CMK (cell line): ENCODE measurements around the gene BACH2.
"Not testable (repeated sequence)": the region's sequence is repeated elsewhere in the genome, so short reads cannot be mapped to it uniquely, and the experiment has no call there.

Source experiments
- DNase-seq: peaks from one replicate; pipeline ENCODE4 v3.0.0-alpha.2; 2010; ENCODE audit warnings: low read depth

BACH2 gene

DNA sequence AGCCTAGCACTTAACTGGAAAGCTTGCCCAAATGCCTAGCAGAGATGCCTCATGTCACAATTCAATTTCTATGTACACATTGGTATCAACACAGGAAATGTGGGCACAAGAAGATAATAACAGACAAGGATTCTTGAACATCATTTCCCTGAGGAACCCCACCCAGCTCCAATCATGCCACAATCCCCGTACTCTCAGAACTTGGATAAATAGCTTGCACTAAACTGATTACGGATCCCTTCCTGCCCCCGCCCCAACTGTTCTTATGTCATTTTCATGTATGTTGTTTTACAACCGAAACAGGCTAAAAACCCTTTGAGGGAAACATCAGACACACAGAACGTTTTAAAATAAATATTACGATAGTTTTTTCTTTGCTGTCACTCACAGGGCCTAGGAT lies 87.1 kb downstream of the BACH2 start:
- DNase-seq = no peak

DNA sequence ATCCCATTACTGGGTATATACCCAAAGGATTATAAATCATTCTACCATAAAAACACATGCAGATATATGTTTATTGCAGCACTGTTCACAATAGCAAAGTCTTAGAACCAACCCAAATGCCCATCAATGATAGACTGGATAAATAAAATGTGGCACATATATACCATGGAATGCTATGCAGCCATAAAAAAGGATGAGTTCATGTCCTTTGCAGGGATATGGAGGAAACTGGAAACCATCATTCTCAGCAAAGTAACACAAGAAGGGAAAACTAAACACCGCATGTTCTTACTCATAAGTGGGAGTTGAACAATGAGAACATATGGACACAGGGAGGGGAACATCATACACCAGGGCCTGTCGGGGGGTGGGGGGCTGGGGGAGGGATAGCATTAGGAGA lies 88.0 kb downstream of the BACH2 start:
- not testable (repeated sequence) for DNase-seq

DNA sequence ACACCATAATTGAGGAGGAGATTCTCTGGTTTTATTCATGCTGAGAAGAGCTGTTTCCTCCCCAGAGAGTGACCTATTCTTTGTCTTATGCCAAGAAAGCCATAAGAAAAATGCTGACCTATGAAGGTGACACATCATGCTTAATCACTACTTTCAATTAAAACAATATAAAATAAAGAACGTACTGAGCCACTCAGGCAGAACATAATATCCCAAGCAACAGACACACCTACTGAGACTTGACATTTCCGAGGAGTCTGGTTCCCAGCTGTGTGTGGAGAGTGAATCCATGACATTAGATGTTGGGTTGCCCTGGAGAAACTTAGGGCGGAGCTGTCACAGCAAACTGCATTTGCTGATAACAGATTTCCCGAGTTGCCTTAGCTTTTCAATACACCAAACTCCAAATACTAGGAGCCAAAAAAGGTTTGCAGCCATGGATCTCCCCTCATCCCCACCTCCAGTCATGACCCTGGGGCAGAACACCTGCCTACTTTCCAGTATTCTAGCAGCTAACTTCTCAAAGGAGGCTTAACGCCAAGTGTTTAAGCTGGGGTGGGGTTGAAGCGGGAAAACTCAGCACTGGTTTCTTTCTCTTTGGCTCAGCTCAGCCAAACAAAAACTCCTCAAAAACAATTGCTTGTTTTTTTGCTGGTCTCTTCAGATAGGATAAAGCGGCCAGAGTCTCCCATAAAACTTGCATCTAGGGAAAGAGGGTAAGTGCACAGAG lies 92.2 kb downstream of the BACH2 start:
- no peak for DNase-seq

DNA sequence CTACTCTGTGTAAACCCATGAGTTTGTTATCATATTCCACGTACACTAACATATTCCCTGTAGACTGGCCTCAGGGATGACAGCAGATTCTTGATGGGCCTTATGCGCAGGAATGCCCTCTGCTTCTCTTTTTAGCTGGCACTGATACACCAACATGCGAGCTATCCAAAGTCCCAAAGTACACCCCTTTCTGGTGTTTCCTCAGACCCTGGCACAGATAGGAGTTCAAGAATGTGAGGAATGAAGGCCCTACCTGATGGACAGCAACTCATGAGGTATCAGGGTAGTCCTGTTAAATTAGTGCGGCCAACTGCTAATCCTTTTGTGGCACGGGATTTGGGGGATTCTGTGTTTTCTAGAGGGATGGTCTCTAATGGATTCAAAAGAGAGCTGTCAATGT lies 93.0 kb downstream of the BACH2 start:
- DNase-seq = no peak

DNA sequence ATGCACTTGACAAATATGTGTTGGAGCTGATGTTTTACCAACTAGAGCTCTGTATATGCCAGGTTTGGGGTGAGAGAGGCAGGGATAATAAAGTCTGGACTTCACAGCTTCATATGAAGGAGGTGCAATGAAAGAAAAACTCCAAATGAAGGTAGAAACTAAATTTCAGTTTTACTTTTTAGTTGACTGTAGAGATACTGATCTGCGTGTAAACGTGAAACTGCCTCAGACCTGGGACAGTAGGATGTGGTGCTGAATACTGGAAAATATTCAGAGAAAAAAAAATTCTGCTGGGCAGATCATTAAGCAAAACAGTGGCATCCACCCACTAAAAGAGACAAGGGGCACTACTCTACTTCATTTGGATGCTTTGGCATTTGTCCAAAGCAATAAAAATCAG lies 94.5 kb downstream of the BACH2 start:
- DNase-seq = no peak

DNA sequence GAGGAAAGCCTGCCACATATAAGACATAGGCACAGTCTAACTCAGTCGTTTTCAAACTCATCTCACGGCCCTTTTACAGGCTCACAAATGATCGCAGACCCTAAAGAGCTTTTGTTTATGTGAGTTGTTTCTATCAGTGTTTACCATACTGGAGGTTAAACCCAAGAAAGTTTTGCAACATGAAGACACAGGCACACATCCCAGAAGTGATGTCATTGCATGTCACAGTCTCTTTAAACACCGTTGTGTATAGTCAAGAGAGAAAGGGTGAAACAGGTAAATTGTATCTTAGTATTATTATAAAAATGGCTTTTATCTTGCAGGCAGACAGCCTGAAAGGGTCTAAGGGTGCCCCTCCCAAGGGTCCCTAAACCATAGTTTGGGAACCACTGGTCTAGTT lies 96.7 kb downstream of the BACH2 start:
- no peak for DNase-seq

DNA sequence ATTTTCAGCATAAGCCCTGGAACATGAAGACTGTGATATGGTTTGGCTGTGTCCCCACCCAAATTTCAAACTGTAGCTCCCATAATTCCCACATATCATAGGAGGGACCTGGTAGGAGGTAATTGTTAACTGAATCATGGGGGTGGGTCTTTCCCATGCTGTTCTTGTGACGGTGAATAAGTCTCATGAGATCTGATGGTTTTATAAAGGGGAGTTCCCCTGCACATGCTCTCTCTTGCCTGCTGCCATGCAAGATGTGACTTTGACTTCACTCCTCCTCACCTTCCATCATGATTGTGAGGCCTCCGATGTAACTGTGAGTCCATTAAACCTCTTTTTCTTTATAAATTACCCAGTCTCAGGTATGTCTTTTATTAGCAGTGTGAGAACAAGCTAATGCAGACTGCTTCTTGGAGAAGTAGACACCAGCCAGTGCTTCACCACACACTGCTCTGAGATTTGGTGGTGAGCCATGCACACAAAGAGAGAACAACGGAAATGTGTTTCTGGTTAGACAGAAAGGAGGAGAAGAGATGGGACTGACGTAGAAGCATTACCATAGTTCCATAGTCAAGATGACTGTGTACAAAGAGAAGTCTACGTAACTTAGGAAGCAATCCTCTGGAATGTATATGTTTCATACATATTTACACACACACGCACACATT lies 97.8 kb downstream of the BACH2 start:
- no peak for DNase-seq

DNA sequence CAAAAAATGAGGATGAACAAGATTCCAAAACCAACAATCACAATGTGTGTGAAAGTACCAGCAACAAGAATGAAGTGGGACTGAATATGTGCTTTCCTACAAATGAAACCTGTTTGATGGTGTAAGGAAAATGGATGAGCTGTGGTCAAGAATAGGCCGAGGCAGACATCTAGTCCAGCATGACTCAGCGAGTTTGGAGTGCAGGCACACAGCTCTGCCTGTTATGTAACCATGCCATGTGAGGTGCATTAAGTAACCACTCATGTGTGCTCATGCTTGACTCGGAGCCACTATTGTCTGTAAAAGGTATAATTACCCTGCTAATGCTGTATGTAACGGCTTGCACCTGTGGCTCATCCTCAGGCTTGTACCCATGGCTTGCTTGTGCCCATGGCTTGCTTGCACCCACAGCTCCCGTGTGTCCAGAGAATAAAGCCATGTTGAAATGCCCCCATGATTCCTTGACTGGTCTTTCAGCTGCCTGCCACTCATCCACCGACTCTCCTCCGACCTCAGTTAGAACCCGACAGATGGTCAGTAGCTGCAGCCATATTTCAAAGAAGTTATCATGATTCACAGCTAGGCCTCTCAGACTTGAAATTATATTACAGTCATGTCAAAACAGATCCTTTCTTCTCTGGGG lies 98.7 kb downstream of the BACH2 start:
- no peak for DNase-seq

DNA sequence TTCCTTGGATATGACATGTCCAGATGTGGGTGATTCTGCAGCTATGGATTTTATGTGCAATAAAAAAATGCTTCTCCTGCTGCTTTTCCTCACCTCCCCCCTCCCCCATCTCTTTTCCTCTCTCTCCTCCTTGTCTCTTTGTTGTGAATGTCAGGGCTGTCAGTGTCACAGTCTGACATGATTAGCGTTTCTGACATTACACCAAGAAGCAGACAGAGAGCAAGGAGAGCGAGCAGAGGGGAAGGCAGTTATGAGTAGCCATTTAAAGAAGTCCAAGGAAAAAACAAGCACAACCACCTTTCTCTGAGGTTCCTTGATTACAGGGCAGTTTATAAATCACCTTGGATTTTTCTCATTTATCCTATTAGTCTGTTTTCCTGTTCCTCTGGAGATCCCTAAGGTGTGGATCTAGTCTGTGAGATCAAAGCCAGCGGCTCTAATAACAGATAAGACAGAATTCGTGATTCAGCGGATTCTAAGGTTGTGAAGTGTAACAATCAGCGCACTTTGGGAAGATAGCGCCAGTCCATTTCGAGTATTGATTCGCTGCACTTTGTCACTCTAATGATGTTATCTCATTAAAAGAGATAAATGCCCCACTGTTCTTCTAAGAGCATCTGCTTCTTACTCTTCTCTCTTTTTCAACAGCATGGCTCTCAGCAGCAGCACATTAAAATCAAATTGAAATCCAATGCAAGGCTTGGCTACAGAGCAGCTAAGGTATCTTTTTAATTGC lies 101.4 kb downstream of the BACH2 start:
- DNase-seq = no peak

DNA sequence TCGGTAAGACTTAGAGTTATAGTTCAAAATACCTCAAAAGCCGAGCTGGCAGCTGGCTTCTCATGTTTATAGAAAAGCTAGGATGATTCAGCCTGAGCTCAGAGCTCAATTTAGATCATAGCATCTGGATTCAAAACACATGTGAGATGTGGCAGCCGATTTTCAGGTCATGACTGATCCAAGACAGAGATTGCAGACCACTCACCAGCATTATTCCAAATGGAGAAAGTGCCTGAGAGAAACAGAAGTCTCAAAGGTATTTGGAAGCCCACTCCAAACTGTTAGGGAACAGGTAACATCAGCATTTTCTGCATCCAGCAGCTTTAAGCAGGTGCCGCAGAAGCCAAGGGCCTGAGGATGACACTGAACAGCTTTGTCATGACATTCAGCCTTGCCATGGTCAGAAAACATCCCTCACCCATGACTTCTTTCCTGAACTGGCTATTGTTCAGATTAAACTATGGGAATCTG lies 102.2 kb downstream of the BACH2 start:
- DNase-seq = no peak

DNA sequence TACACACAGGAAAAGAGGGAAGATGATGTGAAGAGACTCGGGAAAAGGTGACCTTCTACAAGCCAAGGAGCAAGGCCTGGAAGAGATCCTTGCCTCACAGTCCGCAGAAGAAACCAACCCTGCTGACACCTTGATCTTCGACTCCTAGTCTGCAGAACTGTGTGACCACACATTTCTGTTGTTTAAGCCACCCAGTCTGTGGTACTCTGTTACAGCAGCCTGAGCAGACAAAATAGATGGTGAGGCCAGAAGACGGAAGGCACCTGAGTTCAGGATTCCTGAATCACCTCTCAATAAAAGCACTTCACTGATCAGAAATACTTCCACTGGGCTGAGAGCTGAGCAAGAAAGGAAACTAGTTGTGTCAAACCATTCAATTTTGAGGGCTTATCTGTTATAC lies 103.3 kb downstream of the BACH2 start:
- DNase-seq = no peak

DNA sequence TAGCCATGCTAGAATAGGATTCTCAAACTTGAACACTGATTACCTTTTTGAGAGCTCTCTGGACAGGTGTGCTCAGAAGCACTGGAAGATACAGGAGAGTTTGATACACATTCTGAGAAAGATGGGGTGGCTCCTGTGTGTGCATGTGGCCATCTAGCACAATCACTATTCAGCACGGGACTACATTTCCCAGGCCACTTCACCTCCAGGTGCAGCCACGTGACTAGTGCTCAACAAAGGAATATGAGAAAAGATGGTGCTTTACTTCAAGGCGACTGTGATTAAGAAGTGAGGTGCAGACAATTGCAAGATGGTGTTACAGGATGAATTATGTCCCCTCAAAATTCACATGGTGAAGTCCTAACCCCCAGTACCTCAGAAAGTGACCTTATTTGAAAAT lies 103.8 kb downstream of the BACH2 start:
- no peak for DNase-seq

DNA sequence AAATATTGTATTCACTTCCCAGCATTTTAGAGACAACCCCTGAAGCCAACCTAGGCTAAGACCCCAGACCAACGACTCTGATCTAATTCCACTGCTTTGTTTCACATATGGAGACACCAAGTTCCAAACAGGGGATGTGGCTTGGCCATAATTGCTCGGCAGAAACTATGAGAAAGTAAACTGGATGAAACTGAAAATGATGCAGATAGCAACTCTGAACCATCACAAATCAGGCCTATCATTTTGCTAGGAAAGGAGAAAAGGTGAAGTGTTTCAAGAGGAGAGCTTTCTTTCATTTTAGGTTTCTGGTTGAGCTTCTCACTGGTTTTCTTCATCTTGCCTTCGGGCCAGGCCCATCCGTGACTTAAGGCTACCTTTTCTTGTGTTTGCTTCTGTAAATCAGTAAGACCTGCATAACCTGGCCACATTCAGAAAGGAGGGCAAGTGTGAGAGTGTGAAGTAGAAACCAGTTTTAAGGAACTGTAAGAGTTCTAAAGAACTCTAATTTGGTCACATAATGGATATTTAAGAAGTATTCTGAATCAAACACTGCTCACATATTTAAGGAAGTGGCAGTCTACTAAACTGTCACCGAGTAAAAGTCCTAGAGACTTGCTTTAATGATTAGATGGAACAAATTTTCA lies 105.8 kb downstream of the BACH2 start:
- no peak for DNase-seq

DNA sequence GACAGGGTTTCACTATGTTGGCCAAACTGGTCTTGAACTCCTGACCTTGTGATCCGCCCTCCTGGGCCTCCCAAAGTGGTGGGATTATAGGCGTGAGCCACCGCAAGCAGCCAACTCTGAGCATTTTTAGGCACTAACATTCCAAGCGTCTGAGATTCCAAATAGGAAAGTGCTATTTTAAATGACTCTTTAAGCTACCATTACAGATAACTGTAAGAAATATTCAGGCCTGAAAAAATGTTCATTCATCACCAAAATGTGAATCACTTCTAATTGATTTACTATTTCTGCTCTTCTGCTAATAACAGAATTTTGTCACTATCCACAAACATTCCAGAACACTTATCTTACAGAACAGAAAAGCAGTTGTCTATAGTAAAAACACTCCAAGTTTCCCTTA lies 106.5 kb downstream of the BACH2 start:
- no peak for DNase-seq

DNA sequence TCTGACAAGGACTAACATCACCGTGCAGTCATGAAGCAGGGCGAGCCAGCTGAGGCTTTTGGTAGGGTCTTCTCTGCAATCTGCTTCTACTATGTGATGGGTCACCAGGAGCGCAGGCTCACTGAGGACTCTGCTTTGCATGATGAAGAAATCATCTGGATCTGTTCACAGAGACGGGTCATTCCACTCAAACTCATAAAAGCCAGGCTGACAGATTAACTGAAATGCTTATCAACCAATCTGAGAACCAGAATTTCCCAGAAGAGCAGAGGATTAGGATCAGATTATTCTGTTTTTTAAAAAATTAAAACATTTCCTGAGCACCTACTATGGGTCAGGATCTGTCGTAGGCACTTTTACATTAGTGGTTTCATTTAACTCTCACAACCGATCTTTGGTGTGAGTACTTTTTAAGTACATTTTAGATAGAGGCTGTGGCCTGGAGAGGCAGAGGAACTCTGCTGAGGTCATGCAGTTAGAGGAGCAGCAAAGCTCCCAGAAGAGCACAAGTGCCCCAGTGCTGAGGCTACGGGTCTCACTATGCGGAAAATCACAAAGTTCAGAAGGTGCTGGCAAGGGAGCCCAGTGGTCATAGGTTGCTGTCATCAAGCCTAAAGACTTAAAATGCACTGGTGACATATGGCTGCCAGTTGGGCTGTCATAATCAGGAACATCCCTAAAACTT lies 109.1 kb downstream of the BACH2 start:
- DNase-seq = no peak

DNA sequence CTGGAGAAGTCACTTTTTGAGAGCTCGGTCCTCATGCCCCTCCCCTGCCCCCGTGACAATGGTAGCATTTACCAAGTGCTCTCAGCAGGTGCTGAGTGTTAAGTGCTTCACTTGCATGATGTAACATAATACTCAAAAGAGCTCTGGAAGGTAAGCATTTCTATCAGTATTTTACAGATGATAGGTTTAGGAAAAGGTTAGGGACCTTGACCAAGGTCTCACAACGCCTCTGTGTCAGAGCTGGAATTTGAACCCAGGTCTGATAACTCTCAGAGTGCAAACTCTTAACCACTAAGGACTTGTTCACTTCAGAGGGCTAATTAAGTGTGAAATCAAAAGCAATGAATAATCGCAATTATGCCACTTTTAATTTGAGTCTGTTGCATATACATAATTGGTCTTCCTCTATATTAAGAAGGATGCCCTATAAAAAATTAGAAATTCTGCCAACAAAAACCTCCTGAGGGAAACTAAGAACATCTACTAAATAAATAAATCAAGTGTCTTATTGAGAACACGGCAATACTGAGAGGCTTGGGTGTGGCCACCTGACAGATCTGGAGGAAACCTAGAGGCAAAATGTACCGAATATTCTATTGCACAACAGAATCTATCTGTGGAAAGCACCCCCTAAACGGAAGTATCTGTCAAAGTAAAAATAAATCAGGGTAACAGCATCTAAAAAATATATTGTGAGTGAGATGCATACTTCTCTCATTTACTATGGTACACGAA lies 109.8 kb downstream of the BACH2 start:
- no peak for DNase-seq

DNA sequence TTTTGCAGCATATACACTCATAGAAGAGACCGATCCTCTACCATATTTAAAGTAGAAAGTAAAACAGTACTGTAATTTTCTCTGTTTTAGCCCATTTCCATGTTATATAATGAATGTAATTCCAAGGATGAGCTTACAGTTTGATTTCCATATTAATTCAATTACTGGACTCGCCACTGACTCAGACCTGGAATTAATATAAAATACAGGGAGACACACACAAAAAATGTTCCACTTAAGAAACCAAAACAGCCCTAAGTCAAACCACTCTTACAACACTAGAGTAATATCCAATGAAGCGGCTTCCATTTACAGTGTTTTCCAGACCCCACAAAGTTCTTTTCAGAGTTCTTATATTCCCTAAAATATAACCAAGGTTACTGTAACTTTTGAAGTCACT lies 110.6 kb downstream of the BACH2 start:
- no peak for DNase-seq

DNA sequence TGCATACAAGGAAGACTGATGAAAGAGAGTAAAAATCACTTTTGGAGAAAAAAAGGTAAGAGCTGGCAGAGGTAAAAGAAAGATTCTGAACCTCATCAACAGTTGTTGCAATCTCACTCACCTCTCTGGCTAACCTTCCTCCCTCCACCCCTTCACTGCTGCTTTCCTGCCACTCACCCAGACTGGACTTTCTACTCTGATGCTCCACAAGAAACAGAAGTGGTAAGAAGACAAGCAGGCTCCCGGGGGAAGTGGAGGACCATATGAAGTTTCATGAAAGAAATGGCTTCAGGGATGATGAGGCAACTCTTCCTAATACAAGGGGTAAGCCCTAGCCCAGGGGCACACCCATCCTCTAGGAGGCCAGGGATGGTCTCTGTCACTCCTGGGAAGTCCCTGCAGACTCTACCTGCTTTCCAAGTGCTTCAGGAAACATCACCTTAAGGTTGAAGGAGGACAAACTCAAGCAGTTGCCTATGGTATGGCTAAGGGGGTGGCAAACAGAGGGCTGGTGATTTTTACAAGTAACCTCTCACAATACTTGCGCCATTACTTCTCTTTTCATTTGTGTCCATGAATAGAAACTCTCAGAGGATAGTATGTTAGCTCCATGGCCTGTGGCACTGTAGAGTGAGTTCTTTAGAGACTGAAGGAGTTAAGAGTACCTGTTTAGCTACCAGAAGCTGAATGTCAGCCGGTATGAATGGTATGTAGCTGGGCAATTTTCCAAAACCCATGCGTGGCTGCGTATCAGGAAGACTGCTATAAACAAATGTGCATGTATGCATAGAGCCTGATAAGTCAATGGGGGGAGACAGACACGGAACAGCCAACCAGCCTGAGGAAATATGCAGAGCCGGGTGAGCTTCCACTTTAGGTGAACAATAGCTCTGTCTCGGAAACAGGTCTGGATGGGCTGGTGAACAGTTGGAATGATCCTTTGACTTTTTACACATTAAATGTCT lies 112.0 kb downstream of the BACH2 start:
- DNase-seq = no peak

DNA sequence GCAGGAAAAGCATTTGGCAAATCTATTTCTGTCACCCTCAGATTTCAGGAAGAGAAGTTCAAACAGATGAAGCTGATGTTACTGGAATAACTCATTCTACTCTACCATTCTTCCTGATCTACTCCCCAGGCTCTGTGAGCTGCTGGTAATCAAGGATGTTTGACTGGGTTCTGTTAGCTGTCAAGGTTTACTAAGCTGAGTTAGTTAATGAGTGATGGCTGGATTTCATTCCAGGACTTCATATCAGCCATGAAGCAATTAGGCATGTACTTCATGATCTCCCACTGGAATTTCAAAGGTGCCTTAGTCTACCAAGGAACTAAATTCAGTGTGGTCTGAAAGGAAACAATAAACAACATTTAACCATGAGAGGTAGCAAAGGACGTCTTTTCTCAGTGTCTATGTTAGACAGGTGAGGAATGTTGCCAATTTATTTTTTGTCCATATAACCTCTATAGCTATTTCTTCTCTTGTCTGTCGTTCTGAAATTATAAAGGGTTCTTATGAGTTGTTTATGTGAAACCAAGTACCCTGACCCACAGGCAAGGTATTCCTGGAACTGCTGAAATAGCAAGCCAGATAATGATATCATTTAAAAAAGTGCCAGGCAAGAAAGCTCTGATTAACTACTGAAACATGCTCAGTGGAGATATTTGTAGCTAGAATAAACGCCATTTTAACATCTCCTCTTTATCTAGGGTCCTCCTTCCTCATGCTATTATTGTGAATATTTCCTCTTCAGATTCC lies 112.9 kb downstream of the BACH2 start:
- no peak for DNase-seq
